K562 (cell line): ENCODE measurements around the gene STUM. TPM values are rescaled to one million over a fixed set of nuclear protein-coding genes. Genes with fewer than 3 reads are reported as not detected.

Experiments
- ATF7 ChIP-seq: fragments of 450-650 bp; IDR thresholded peaks from 2 replicates; pipeline ENCODE4 v1.7.1; 2014; ENCODE audit warnings: mild to moderate bottlenecking, moderate library complexity
- BMI1 ChIP-seq: fragments of 150-350 bp; IDR thresholded peaks from 2 replicates; pipeline ENCODE4 v1.6.1; 2014; ENCODE audit warnings: low read length
- CBX2 ChIP-seq: fragments of 200-600 bp; sonication (generic); IDR thresholded peaks from one replicate; pipeline ENCODE4 v1.6.1; 2012; ENCODE audit warnings: mild to moderate bottlenecking, low read length, inconsistent platforms; ENCODE audit not compliant: insufficient read depth, poor library complexity, severe bottlenecking
- CREB3L1 ChIP-seq: fragments of 450-650 bp; IDR thresholded peaks from 2 replicates; pipeline ENCODE4 v1.6.1; 2014; ENCODE audit warnings: low read depth, mild to moderate bottlenecking, moderate library complexity, borderline replicate concordance
- DPF2 ChIP-seq: fragments of 450-650 bp; IDR thresholded peaks from 2 replicates; pipeline ENCODE4 v1.6.1; 2016
- FOSL1 ChIP-seq: fragments of 200-800 bp; sonication (Bioruptor generic); conservative IDR thresholded peaks from 2 replicates; pipeline ENCODE4 v1.6.1; 2016; ENCODE audit warnings: missing genetic modification characterization, missing compliant biosample characterization
- FOXP4 ChIP-seq: sonication (generic); formaldehyde crosslinking; IDR thresholded peaks from 2 replicates; pipeline ENCODE4 v1.8.0; 2022; ENCODE audit warnings: mild to moderate bottlenecking, missing genetic modification reagents, borderline replicate concordance
- HSF4 ChIP-seq: fragments of 250-450 bp; sonication (Bioruptor Pico); IDR thresholded peaks from 2 replicates; pipeline ENCODE4 v2.1.2; 2022; ENCODE audit warnings: mild to moderate bottlenecking, moderate library complexity, borderline replicate concordance
- JUN ChIP-seq, 2 experiments: sonication (generic) in 1 of 2; formaldehyde crosslinking in 1 of 2; IDR thresholded peaks; 2 replicates each; pipeline versions ENCODE4 v1.6.1 to v1.8.0; 2012 to 2022; ENCODE audit warnings: borderline replicate concordance in 2 of 2, mild to moderate bottlenecking in 2 of 2, improper control_type of control experiment in 1 of 2, low read depth in 1 of 2, low read length in 1 of 2, missing genetic modification reagents in 1 of 2
- JUND ChIP-seq, 2 experiments: IDR thresholded peaks; 2 replicates in 1 of 2; 3 replicates in 1 of 2; pipeline ENCODE4 v1.6.1; 2011; ENCODE audit warnings: borderline replicate concordance in 2 of 2, low read depth in 2 of 2, low read length in 2 of 2, improper control_type of control experiment in 1 of 2, missing biosample characterization in 1 of 2, missing genetic modification characterization in 1 of 2, missing genetic modification reagents in 1 of 2
- KDM2B ChIP-seq: fragments of 250-450 bp; sonication (Bioruptor Pico); IDR thresholded peaks from 2 replicates; pipeline ENCODE4 v1.8.0; 2021; ENCODE audit warnings: mild to moderate bottlenecking, moderate library complexity
- MEF2A ChIP-seq: IDR thresholded peaks from 2 replicates; pipeline ENCODE4 v1.6.1; 2011; ENCODE audit warnings: low read depth, mild to moderate bottlenecking, low read length, moderate library complexity; ENCODE audit not compliant: control insufficient read depth
- MXD1 ChIP-seq: fragments of 250-450 bp; sonication (Bioruptor Pico); IDR thresholded peaks from 2 replicates; pipeline ENCODE4 v1.8.0; 2021; ENCODE audit warnings: borderline replicate concordance, mild to moderate bottlenecking, moderate library complexity; ENCODE audit not compliant: poor library complexity, severe bottlenecking
- MYNN ChIP-seq, 2 experiments: sonication (generic); formaldehyde crosslinking in 1 of 2; IDR thresholded peaks; 2 replicates each; pipeline versions ENCODE4 v1.5.0 to v1.6.1; 2016 to 2020; ENCODE audit warnings: antibody characterized with exemption in 1 of 2, missing genetic modification reagents in 1 of 2
- NFE2 ChIP-seq: IDR thresholded peaks from 2 replicates; pipeline ENCODE4 v1.6.1; 2014; ENCODE audit warnings: antibody characterized with exemption, low read depth
- ZNF134 ChIP-seq: fragments of 250-450 bp; sonication (Bioruptor Pico); conservative IDR thresholded peaks from 2 replicates; pipeline ENCODE4 v1.4.0; 2020
- ZNF639 ChIP-seq, 2 experiments: fragments of 200-800 bp in 1 of 2; sonication (Bioruptor generic) in 1 of 2; sonication (generic) in 1 of 2; formaldehyde crosslinking in 1 of 2; IDR thresholded peaks in 1 of 2; conservative IDR thresholded peaks in 1 of 2; 2 replicates each; pipeline versions ENCODE4 v1.5.0 to v1.6.1; 2016 to 2020; ENCODE audit warnings: missing compliant biosample characterization in 1 of 2, missing genetic modification characterization in 1 of 2, missing genetic modification reagents in 1 of 2
- polyA plus RNA-seq, 8 experiments: library from polyadenylated mRNA; depleted of rRNA in 4 of 8; stranded (reverse) in 5 of 8; unstranded in 3 of 8; fragments of >200 nt; fragmentation: Nextera tagmentation in 2 of 8; fragmentation: Illumina TruSeq in 1 of 8; extraction: Ambion mirVana in 2 of 8; extraction: Trizol in 1 of 8; gene quantifications; 2 replicates each; pipeline versions ENCODE4 v1.2.1 to v1.2.3, GENCODE V29; 2011 to 2014; ENCODE audit warnings: inconsistent platforms in 1 of 8, missing spikeins in 1 of 8
- total RNA-seq, 7 experiments: library from RNA; depleted of rRNA in 6 of 7; stranded (reverse); fragments of >200 nt in 6 of 7; fragmentation: Illumina TruSeq in 2 of 7; extraction: Trizol in 2 of 7; gene quantifications; 2 replicates each; pipeline versions ENCODE4 v1.2.1 to v1.2.3, GENCODE V29; 2011 to 2021; ENCODE audit warnings: low replicate concordance in 1 of 7

The STUM gene
- total and polyA plus RNA-seq, 9 of the 15 experiments (the other 6 are each of a cell fraction or from before 2014, with no cell fraction given), result not detected

GRCh38 chr1:226643177-226643576 lies 94.6 kb downstream of the STUM start (continued):
- TF ChIP-seq JUN (IDR thresholded peaks at IDR 0.05; ENCODE audit: borderline replicate concordance, low read depth, low read length), result peak; percentile 86; the same call in 1 of the 2 replicates
- TF ChIP-seq JUN (CRISPR knock-in tag; IDR thresholded peaks at IDR 0.05; ENCODE audit: borderline replicate concordance), result no peak
- TF ChIP-seq ZNF134 (CRISPR knock-in tag), result no peak
- no peak for TF ChIP-seq ZNF639 (CRISPR knock-in tag; conservative IDR thresholded peaks at IDR 0.05 in 1 of 2, IDR thresholded peaks at IDR 0.05 in 1 of 2)
- TF ChIP-seq MEF2A, result no peak
- no peak for TF ChIP-seq CREB3L1
- no peak for TF ChIP-seq HSF4 (CRISPR knock-in tag)
- no peak for TF ChIP-seq BMI1
- TF ChIP-seq MYNN (IDR thresholded peaks at IDR 0.05), result peak; percentile 62; the same call in 1 of the 2 replicates
- TF ChIP-seq MYNN (CRISPR knock-in tag; IDR thresholded peaks at IDR 0.05), result no peak
- peak; percentile 26; the same call in 1 of the 2 replicates for TF ChIP-seq NFE2
- TF ChIP-seq ATF7, result no peak
- TF ChIP-seq JUND (IDR thresholded peaks at IDR 0.05; ENCODE audit: borderline replicate concordance, low read depth, low read length), result peak; percentile 96
- TF ChIP-seq JUND (tag; IDR thresholded peaks at IDR 0.05; ENCODE audit: borderline replicate concordance, low read depth, low read length), result peak; percentile 84; the same call in 1 of the 3 replicates
- TF ChIP-seq MXD1, result no peak
- no peak for TF ChIP-seq CBX2
- TF ChIP-seq KDM2B (CRISPR knock-in tag), result no peak
- no peak for TF ChIP-seq FOXP4 (CRISPR knock-in tag)
- TF ChIP-seq DPF2, result peak; percentile 79
- TF ChIP-seq FOSL1 (tag), result peak; percentile 64
